Neutrophil (primary cell): ENCODE results near the gene SLC5A4.

ENCODE experiments used
- H3K27ac ChIP-seq: fragments of 200-600 bp; sonication (generic); 2 replicates; pipeline ENCODE4 v1.5.1; 2016; ENCODE audit warnings: mild to moderate bottlenecking, moderate library complexity
- H3K27me3 ChIP-seq: fragments of 200-600 bp; sonication (generic); 2 replicates; pipeline ENCODE4 v1.6.0; 2016; ENCODE audit warnings: mild to moderate bottlenecking
- H3K36me3 ChIP-seq: fragments of 200-600 bp; sonication (generic); 2 replicates; pipeline ENCODE4 v1.5.1; 2017
- H3K4me1 ChIP-seq, 2 experiments: fragments of 200-600 bp in 1 of 2; sonication (generic) in 1 of 2; 1 replicate in 1 of 2; 2 replicates in 1 of 2; pipeline versions ENCODE4 v1.5.1 to v1.6.1; 2013 to 2016; ENCODE audit warnings: low read depth in 1 of 2, low read length in 1 of 2, mild to moderate bottlenecking in 1 of 2, moderate library complexity in 1 of 2; ENCODE audit not compliant: control insufficient read depth in 1 of 2, insufficient read depth in 1 of 2
- H3K4me3 ChIP-seq, 2 experiments: fragments of 200-600 bp in 1 of 2; sonication (generic) in 1 of 2; 1 replicate in 1 of 2; 2 replicates in 1 of 2; pipeline ENCODE4 v1.5.1; 2013 to 2016; ENCODE audit warnings: low read depth in 1 of 2, low read length in 1 of 2, mild to moderate bottlenecking in 1 of 2, moderate library complexity in 1 of 2
- H3K9me3 ChIP-seq: fragments of 200-600 bp; sonication (generic); 2 replicates; pipeline ENCODE4 v1.5.1; 2016
- CTCF ChIP-seq: fragments of 200-600 bp; sonication (generic); IDR thresholded peaks from 2 replicates; pipeline ENCODE4 v1.5.1; 2016; ENCODE audit warnings: antibody characterized with exemption

Gene SLC5A4

GRCh38 chr22:32232191-32232830, 22.8 kb downstream of the SLC5A4 start:
- no peak for TF ChIP-seq CTCF
- no peaks in the 10 kb centered on the region for H3K9me3 ChIP-seq
- no peak overlapping the region for H3K27ac ChIP-seq
- H3K4me1 ChIP-seq = no peaks in the 10 kb centered on the region
- H3K4me3 ChIP-seq = no peak overlapping the region
- H3K36me3 ChIP-seq = no peaks in the 10 kb centered on the region
- H3K27me3 ChIP-seq = peaks cover 26% of the 10 kb centered on the region

- Histone ChIP-seq H3K9me3 (no peaks in the 10 kb centered on the region), H3K27ac (no peak overlapping the region), H3K4me1 (no peaks in the 10 kb centered on the region), H3K27me3 (peaks cover 18% of the 10 kb centered on the region), H3K36me3 (no peaks in the 10 kb centered on the region), H3K4me3 (no peak overlapping the region)
- TF ChIP-seq CTCF = no peak
These were observed 28.6 kb downstream of the SLC5A4 start for GRCh38 chr22:32226326-32227104.

GRCh38 chr22:32222991-32223390, 32.2 kb downstream of the SLC5A4 start:
- TF ChIP-seq CTCF = no peak

GRCh38 chr22:32219026-32219425, 36.1 kb downstream of the SLC5A4 start:
- H3K27ac ChIP-seq = no peak overlapping the region
- no peak for TF ChIP-seq CTCF
- H3K9me3 ChIP-seq = no peaks in the 10 kb centered on the region
- peaks cover 8 to 11% of the 10 kb centered on the region in 2 experiments for H3K4me1 ChIP-seq
- peaks cover 9% of the 10 kb centered on the region for H3K27me3 ChIP-seq
- H3K36me3 ChIP-seq = no peaks in the 10 kb centered on the region
- no peak overlapping the region for H3K4me3 ChIP-seq

More at GRCh38 chr22:32222991-32223390, 32.2 kb downstream of the SLC5A4 start:
- Histone ChIP-seq H3K4me3 (no peak overlapping the region), H3K27ac (no peak overlapping the region), H3K9me3 (no peaks in the 10 kb centered on the region), H3K4me1 (peaks cover 8 to 11% of the 10 kb centered on the region in 2 experiments), H3K27me3 (peaks cover 18% of the 10 kb centered on the region), H3K36me3 (no peaks in the 10 kb centered on the region)

- peaks cover 8 to 11% of the 10 kb centered on the region in 2 experiments for H3K4me1 ChIP-seq
- H3K27me3 ChIP-seq = peaks cover 6% of the 10 kb centered on the region
- H3K9me3 ChIP-seq = no peaks in the 10 kb centered on the region
- H3K4me3 ChIP-seq = no peak overlapping the region
- no peak for TF ChIP-seq CTCF
- H3K27ac ChIP-seq = no peak overlapping the region
- H3K36me3 ChIP-seq = no peaks in the 10 kb centered on the region
These were observed 36.7 kb downstream of the SLC5A4 start for GRCh38 chr22:32218470-32218869.
